Hematopoietic multipotent progenitor cell treated with erythropoietin and hydrocortisone succinate and interleukin-3 and kit ligand, for 15 days (in vitro differentiated cells): ENCODE results near the gene CILP.
A peak's percentile ranks its signal among the peaks of the same experiment; 100 is the strongest.
"Not testable (repeated sequence)": the region's sequence is repeated elsewhere in the genome, so short reads cannot be mapped to it uniquely, and the experiment has no call there.

ENCODE experiments used
- DNase-seq: peaks from one replicate; pipeline ENCODE4 v3.0.0-alpha.2; 2015; ENCODE audit warnings: low spot score

CILP gene

GRCh38 chr15:65195548-65195923, 15.7 kb downstream of the CILP start:
- DNase-seq = no peak

GRCh38 chr15:65194826-65195547, 16.3 kb downstream of the CILP start:
- no peak for DNase-seq

GRCh38 chr15:65192016-65192415, 19.3 kb downstream of the CILP start:
- no peak for DNase-seq

GRCh38 chr15:65189102-65189740, 22.1 kb downstream of the CILP start:
- DNase-seq = peak; percentile 41

GRCh38 chr15:65188472-65188871, 22.8 kb downstream of the CILP start:
- not testable (repeated sequence) for DNase-seq

- DNase-seq = peak; percentile 92
These were observed 26.2 kb downstream of the CILP start, which contains the start of gene CLPX for GRCh38 chr15:65184868-65185717. Gene CLPX (minus strand): TSS chr15:65185342. CDS start chr15:65185153, 189 bp downstream.

- peak; percentile 53 for DNase-seq
These were observed 26.9 kb downstream of the CILP start for GRCh38 chr15:65184305-65184867.

- peak; percentile 24 for DNase-seq
These were observed 27.5 kb downstream of the CILP start for GRCh38 chr15:65183865-65184159.

GRCh38 chr15:65182538-65182937, 28.7 kb downstream of the CILP start:
- no peak for DNase-seq

- DNase-seq = not testable (repeated sequence)
These were observed 29.5 kb downstream of the CILP start for GRCh38 chr15:65181582-65182353.

- DNase-seq = no peak
These were observed 31.1 kb downstream of the CILP start for GRCh38 chr15:65180167-65180566.

- DNase-seq = no peak
These were observed 33.4 kb downstream of the CILP start for GRCh38 chr15:65177901-65178300.

- no peak for DNase-seq
These were observed 35.2 kb downstream of the CILP start for GRCh38 chr15:65176056-65176455.

GRCh38 chr15:65175511-65175910, 35.8 kb downstream of the CILP start:
- DNase-seq = no peak

- no peak for DNase-seq
These were observed 36.8 kb downstream of the CILP start for GRCh38 chr15:65174509-65174908.

- no peak for DNase-seq
These were observed 38.7 kb downstream of the CILP start for GRCh38 chr15:65172531-65172930.

GRCh38 chr15:65171428-65171827, 39.8 kb downstream of the CILP start:
- DNase-seq = no peak

GRCh38 chr15:65165875-65166274, 45.4 kb downstream of the CILP start:
- no peak for DNase-seq

GRCh38 chr15:65164139-65164538, 47.1 kb downstream of the CILP start:
- no peak for DNase-seq

GRCh38 chr15:65163041-65163440, 48.2 kb downstream of the CILP start:
- no peak for DNase-seq

GRCh38 chr15:65156692-65157091, 54.6 kb downstream of the CILP start:
- DNase-seq = no peak

GRCh38 chr15:65154720-65155119, 56.6 kb downstream of the CILP start:
- no peak for DNase-seq
